HL-60 (cell line): ENCODE results near the gene CDIPT.

ENCODE experiments used
- DNase-seq, 2 experiments: peaks; one replicate each; pipeline ENCODE4 v3.0.0-alpha.2; 2010 to 2020; ENCODE audit warnings: low read depth in 1 of 2, low spot score in 1 of 2
- H3K27ac ChIP-seq: fragments of 250-450 bp; sonication (Bioruptor Pico); replicated peaks from 2 replicates; pipeline ENCODE4 v1.5.1; 2020; ENCODE audit warnings: mild to moderate bottlenecking, moderate library complexity
- H3K27me3 ChIP-seq: fragments of 250-450 bp; sonication (Bioruptor Pico); 2 replicates; pipeline ENCODE4 v1.5.1; 2021; ENCODE audit warnings: mild to moderate bottlenecking, moderate library complexity; ENCODE audit not compliant: insufficient read depth, poor library complexity, severe bottlenecking
- H3K4me3 ChIP-seq: replicated peaks from 2 replicates; pipeline ENCODE4 v1.5.1; 2011; ENCODE audit warnings: mild to moderate bottlenecking, control low read depth, low read length; ENCODE audit not compliant: insufficient read depth
- GABPA ChIP-seq: IDR thresholded peaks from 2 replicates; pipeline ENCODE4 v1.6.1; 2012; ENCODE audit warnings: low read depth
- POLR2AphosphoS5 ChIP-seq: IDR thresholded peaks from 2 replicates; pipeline ENCODE4 v1.6.1; 2012; ENCODE audit warnings: low read depth
- SPI1 ChIP-seq: IDR thresholded peaks from 2 replicates; pipeline ENCODE4 v1.6.1; 2012; ENCODE audit warnings: low read depth, mild to moderate bottlenecking, borderline replicate concordance
- TF ChIP-seq, protein P1 (sequence below): IDR thresholded peaks from 2 replicates; pipeline ENCODE4 v1.6.1; 2012; ENCODE audit warnings: low read depth; ENCODE audit not compliant: insufficient replicate concordance
- TF ChIP-seq, protein P2 (sequence below): IDR thresholded peaks from one replicate; pipeline ENCODE4 v1.5.1; 2011; ENCODE audit warnings: low read length, control low read depth, inconsistent platforms; ENCODE audit not compliant: insufficient read depth

CDIPT gene

GRCh38 chr16:29809850-29810698, 53.0 kb downstream of the CDIPT start:
- 0 out of 2 replicates have a peak overlapping the region, but pooled peaks have one; percentile 24 for H3K27ac ChIP-seq
- peak in 1 of 2 experiments; percentile 64 for DNase-seq

GRCh38 chr16:29809031-29809747, 53.8 kb downstream of the CDIPT start:
- peak overlapping the region; percentile 90 for H3K27ac ChIP-seq
- no peaks in the 10 kb centered on the region for H3K27me3 ChIP-seq
- H3K4me3 ChIP-seq, result peak overlapping the region; percentile 56
- TF ChIP-seq, protein P1, sequence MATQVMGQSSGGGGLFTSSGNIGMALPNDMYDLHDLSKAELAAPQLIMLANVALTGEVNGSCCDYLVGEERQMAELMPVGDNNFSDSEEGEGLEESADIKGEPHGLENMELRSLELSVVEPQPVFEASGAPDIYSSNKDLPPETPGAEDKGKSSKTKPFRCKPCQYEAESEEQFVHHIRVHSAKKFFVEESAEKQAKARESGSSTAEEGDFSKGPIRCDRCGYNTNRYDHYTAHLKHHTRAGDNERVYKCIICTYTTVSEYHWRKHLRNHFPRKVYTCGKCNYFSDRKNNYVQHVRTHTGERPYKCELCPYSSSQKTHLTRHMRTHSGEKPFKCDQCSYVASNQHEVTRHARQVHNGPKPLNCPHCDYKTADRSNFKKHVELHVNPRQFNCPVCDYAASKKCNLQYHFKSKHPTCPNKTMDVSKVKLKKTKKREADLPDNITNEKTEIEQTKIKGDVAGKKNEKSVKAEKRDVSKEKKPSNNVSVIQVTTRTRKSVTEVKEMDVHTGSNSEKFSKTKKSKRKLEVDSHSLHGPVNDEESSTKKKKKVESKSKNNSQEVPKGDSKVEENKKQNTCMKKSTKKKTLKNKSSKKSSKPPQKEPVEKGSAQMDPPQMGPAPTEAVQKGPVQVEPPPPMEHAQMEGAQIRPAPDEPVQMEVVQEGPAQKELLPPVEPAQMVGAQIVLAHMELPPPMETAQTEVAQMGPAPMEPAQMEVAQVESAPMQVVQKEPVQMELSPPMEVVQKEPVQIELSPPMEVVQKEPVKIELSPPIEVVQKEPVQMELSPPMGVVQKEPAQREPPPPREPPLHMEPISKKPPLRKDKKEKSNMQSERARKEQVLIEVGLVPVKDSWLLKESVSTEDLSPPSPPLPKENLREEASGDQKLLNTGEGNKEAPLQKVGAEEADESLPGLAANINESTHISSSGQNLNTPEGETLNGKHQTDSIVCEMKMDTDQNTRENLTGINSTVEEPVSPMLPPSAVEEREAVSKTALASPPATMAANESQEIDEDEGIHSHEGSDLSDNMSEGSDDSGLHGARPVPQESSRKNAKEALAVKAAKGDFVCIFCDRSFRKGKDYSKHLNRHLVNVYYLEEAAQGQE, result no peak
- TF ChIP-seq GABPA, result no peak
- TF ChIP-seq, protein P2, sequence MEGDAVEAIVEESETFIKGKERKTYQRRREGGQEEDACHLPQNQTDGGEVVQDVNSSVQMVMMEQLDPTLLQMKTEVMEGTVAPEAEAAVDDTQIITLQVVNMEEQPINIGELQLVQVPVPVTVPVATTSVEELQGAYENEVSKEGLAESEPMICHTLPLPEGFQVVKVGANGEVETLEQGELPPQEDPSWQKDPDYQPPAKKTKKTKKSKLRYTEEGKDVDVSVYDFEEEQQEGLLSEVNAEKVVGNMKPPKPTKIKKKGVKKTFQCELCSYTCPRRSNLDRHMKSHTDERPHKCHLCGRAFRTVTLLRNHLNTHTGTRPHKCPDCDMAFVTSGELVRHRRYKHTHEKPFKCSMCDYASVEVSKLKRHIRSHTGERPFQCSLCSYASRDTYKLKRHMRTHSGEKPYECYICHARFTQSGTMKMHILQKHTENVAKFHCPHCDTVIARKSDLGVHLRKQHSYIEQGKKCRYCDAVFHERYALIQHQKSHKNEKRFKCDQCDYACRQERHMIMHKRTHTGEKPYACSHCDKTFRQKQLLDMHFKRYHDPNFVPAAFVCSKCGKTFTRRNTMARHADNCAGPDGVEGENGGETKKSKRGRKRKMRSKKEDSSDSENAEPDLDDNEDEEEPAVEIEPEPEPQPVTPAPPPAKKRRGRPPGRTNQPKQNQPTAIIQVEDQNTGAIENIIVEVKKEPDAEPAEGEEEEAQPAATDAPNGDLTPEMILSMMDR, result no peak
- no peak; the same call in 1 of the 2 replicates for TF ChIP-seq POLR2AphosphoS5
- TF ChIP-seq SPI1, result no peak
- DNase-seq, result peak in 1 of 2 experiments; percentile 24

More at GRCh38 chr16:29809850-29810698, 53.0 kb downstream of the CDIPT start:
- no peaks in the 10 kb centered on the region for H3K27me3 ChIP-seq
- H3K4me3 ChIP-seq, result peak overlapping the region; percentile 56
- no peak for TF ChIP-seq GABPA
- TF ChIP-seq POLR2AphosphoS5, result peak; percentile 13; the same call in 1 of the 2 replicates
- TF ChIP-seq, protein P1, result no peak
- TF ChIP-seq SPI1, result peak; percentile 60
- TF ChIP-seq, protein P2, result no peak
